HG02588 (cell line): ENCODE measurements around the gene ZDHHC23.

Source experiments
- ATAC-seq: cut with Tn5 transposase; IDR thresholded peaks from one replicate; pipeline ENCODE4 v1.9.1; 2021; ENCODE audit warnings: mild to moderate bottlenecking, moderate library complexity; ENCODE audit not compliant: unreplicated experiment

The ZDHHC23 gene

GRCh38 chr3:113985541-113985940 is 37.7 kb downstream of the ZDHHC23 start:
- ATAC-seq = peak; percentile 70

GRCh38 chr3:114005481-114005880 is 57.7 kb downstream of the ZDHHC23 start:
- ATAC-seq = peak; percentile 99

GRCh38 chr3:114011059-114011797 is 63.4 kb downstream of the ZDHHC23 start:
- ATAC-seq = peak; percentile 84
